ENCODE results near the gene TMEM59L.

- TF ChIP-seq, protein P1, sequence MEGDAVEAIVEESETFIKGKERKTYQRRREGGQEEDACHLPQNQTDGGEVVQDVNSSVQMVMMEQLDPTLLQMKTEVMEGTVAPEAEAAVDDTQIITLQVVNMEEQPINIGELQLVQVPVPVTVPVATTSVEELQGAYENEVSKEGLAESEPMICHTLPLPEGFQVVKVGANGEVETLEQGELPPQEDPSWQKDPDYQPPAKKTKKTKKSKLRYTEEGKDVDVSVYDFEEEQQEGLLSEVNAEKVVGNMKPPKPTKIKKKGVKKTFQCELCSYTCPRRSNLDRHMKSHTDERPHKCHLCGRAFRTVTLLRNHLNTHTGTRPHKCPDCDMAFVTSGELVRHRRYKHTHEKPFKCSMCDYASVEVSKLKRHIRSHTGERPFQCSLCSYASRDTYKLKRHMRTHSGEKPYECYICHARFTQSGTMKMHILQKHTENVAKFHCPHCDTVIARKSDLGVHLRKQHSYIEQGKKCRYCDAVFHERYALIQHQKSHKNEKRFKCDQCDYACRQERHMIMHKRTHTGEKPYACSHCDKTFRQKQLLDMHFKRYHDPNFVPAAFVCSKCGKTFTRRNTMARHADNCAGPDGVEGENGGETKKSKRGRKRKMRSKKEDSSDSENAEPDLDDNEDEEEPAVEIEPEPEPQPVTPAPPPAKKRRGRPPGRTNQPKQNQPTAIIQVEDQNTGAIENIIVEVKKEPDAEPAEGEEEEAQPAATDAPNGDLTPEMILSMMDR (IDR thresholded peaks at IDR 0.05), result no peak
- no peak for TF ChIP-seq POLR2A (IDR thresholded peaks at IDR 0.05)
Measured at GRCh38 chr19:18607226-18608101, 5.2 kb upstream of the TMEM59L start.
